T-cell (primary cell): ENCODE results near the gene GNB4. TPM values are rescaled to one million over a fixed set of nuclear protein-coding genes. Genes with fewer than 3 reads are reported as not detected.

ENCODE experiments used
- ATAC-seq, 4 experiments: fragments of 200-7000 bp in 3 of 4; fragments of 150-1000 bp in 1 of 4; cut with Tn5 transposase; replicated peaks in 1 of 4; 1 replicate in 3 of 4; 2 replicates in 1 of 4; pipeline ENCODE4 v1.10.0; 2021; ENCODE audit warnings: moderate library complexity in 3 of 4, mild to moderate bottlenecking in 2 of 4, moderate number of reproducible peaks in 1 of 4
- CTCF ChIA-PET, 2 donors: fragments of 300-600 bp; sonication (Branson Sonifier 250); formaldehyde crosslinking; loops; one replicate each; lab custom pipeline; 2022; ENCODE audit warnings: antibody characterized with exemption in 2 of 2; lab: Charles Lee
- POLR2A ChIA-PET, 2 donors: fragments of 300-600 bp; sonication (Branson Sonifier 250); formaldehyde crosslinking; loops; one replicate each; lab custom pipeline; 2022; ENCODE audit warnings: antibody characterized with exemption in 2 of 2; lab: Charles Lee
- DNase-seq, 35 experiments: peaks; one replicate each; pipeline versions ENCODE4 v3.0.0 to v3.0.0-alpha.2; 2013 to 2023
- H3K27ac ChIP-seq: one replicate; pipeline ENCODE4 v1.5.1; 2013; ENCODE audit warnings: low read length
- H3K27me3 ChIP-seq, 2 experiments: replicated peaks in 1 of 2; 1 replicate in 1 of 2; 2 replicates in 1 of 2; pipeline versions ENCODE4 v1.6.1 to v1.7.0; 2013; ENCODE audit warnings: low read length in 1 of 2, mixed read lengths in 1 of 2; ENCODE audit not compliant: control insufficient read depth in 2 of 2, insufficient read depth in 2 of 2; ENCODE audit errors: extremely low read depth in 1 of 2
- H3K36me3 ChIP-seq, 2 donors: 1 replicate in 1 of 2; 2 replicates in 1 of 2; pipeline versions ENCODE4 v1.6.1 to v1.7.0; 2013; ENCODE audit warnings: low read length in 1 of 2; ENCODE audit not compliant: control insufficient read depth in 2 of 2, insufficient read depth in 1 of 2; ENCODE audit errors: extremely low read depth in 1 of 2
- H3K4me1 ChIP-seq, 2 experiments: 1 replicate in 1 of 2; 2 replicates in 1 of 2; pipeline versions ENCODE4 v1.6.1 to v1.7.0; 2013; ENCODE audit warnings: low read length in 2 of 2, mixed read lengths in 1 of 2; ENCODE audit not compliant: insufficient read depth in 2 of 2, control insufficient read depth in 1 of 2; ENCODE audit errors: extremely low read depth in 1 of 2
- H3K4me3 ChIP-seq, 2 donors: 1 replicate in 1 of 2; 2 replicates in 1 of 2; pipeline versions ENCODE4 v1.5.1 to v1.7.0; 2013; ENCODE audit warnings: mild to moderate bottlenecking in 2 of 2, low read length in 1 of 2, moderate library complexity in 1 of 2; ENCODE audit not compliant: control insufficient read depth in 1 of 2; ENCODE audit errors: extremely low read depth in 1 of 2
- H3K9me3 ChIP-seq: 2 replicates; pipeline ENCODE4 v1.7.0; 2013
- H3K27ac Mint-ChIP-seq, 2 donors: one replicate each; pipeline ENCODE4 v1.8.0; 2020 to 2021; ENCODE audit warnings: mild to moderate bottlenecking in 2 of 2, mixed read lengths in 2 of 2
- H3K27me3 Mint-ChIP-seq, 2 donors: one replicate each; pipeline ENCODE4 v1.8.0; 2021 to 2022; ENCODE audit warnings: mixed read lengths in 2 of 2
- H3K36me3 Mint-ChIP-seq: one replicate; pipeline ENCODE4 v1.8.0; 2021; ENCODE audit warnings: mixed read lengths
- H3K4me1 Mint-ChIP-seq, 3 donors: one replicate each; pipeline ENCODE4 v1.8.0; 2020 to 2022; ENCODE audit warnings: mixed read lengths in 3 of 3, mild to moderate bottlenecking in 1 of 3
- H3K4me3 Mint-ChIP-seq, 3 donors: one replicate each; pipeline ENCODE4 v1.8.0; 2020 to 2022; ENCODE audit warnings: mild to moderate bottlenecking in 3 of 3, mixed read lengths in 3 of 3, moderate library complexity in 3 of 3
- H3K9me3 Mint-ChIP-seq, 3 donors: one replicate each; pipeline ENCODE4 v1.8.0; 2020 to 2022; ENCODE audit warnings: mixed read lengths in 3 of 3
- WGBS: methylation state at CpG from one replicate; pipeline ENCODE4 v1.1.5; 2013; ENCODE audit warnings: missing lambda C conversion rate; ENCODE audit not compliant: insufficient coverage; 5-methylcytosine and 5-hydroxymethylcytosine counted together
- total RNA-seq, 35 experiments: library from RNA in 6 of 35; stranded (reverse) in 6 of 35; fragments of 120-200 nt in 1 of 35; gene quantifications; one replicate each; pipeline versions ENCODE4 v1.2.1 to v1.2.4 and lab custom pipeline; 2013 to 2026

GNB4 gene
- total RNA-seq, 5 donors from 2014 or later (not counting 1 experiment from before 2014, with no cell fraction given) = 0.26 to 2.7 (median 0.73) TPM

DNA sequence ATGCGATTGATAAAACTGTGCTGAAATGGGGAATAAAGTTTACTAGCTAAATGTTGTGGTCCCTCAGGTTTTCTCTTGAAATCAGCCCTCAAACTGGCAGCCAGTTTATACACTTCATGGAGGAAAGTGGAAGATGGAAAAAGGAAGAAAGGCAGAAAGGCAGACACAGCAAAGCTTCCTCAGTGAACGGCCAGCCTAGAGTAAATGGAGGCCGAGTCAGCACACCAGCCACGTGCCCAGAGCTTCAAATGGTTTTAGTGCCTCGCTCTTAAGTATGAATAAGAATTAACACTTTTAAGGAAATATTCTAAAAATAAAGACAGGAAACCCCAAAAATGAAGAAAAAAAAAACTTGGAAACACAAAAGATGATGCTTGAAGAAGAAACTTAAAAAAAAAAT lies 48.3 kb downstream of the GNB4 start:
- H3K27ac Mint-ChIP-seq = no peak overlapping the region
- H3K4me1 Mint-ChIP-seq = no peaks in the 10 kb centered on the region
- Histone ChIP-seq H3K9me3 (no peaks in the 10 kb centered on the region), H3K4me1 (no peaks in the 10 kb centered on the region), H3K4me3 (no peak overlapping the region), H3K36me3 (peaks cover 0 to 3% of the 10 kb centered on the region in 2 donors), H3K27ac (no peak overlapping the region), H3K27me3 (no peaks in the 10 kb centered on the region)
- no peaks in the 10 kb centered on the region for H3K9me3 Mint-ChIP-seq
- WGBS = 80% methylated on average over 1 of the region's 5 CpGs
- ChIA-PET CTCF (no interaction called here), POLR2A (no interaction called here)
- peaks cover 30% of the 10 kb centered on the region for H3K36me3 Mint-ChIP-seq
- H3K4me3 Mint-ChIP-seq = no peak overlapping the region
- no peaks in the 10 kb centered on the region for H3K27me3 Mint-ChIP-seq
- ATAC-seq = no peak
- no peak for DNase-seq

DNA sequence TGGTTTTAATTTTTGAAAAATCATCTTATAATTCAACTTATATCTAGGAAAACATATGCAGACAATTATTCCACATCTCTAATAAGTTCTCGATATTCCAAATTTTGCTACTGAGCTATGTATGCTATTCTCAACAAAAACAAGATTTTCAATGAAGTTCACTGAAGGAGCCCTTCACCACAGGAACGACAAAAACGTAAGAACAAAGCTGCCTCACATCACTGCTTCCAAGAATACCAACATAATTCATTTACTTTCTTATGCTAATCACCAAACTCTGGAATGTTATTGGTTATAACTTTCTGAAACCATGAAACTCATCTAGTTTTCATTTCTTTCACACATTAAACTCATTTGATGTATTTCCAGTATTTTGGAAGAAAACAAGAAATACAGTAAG lies 49.7 kb downstream of the GNB4 start:
- POLR2A ChIA-PET = interaction anchor here in 1 of 2 donors (0.5 kb wide), 1 partner anchor 1665 kb away, joined by 3 read pairs; no protein-coding TSS in a partner anchor
- DNase-seq = no peak
- Mint-ChIP-seq H3K36me3 (peaks cover 34% of the 10 kb centered on the region), H3K27ac (no peak overlapping the region), H3K9me3 (no peaks in the 10 kb centered on the region), H3K27me3 (no peaks in the 10 kb centered on the region), H3K4me3 (no peak overlapping the region), H3K4me1 (no peaks in the 10 kb centered on the region)
- ATAC-seq = no peak
- Histone ChIP-seq H3K4me3 (no peak overlapping the region), H3K36me3 (peaks cover 3 to 5% of the 10 kb centered on the region in 2 donors), H3K27me3 (no peaks in the 10 kb centered on the region), H3K9me3 (no peaks in the 10 kb centered on the region), H3K4me1 (no peaks in the 10 kb centered on the region), H3K27ac (no peak overlapping the region)
- 100% methylated on average over 1 of the region's 3 CpGs for WGBS
- CTCF ChIA-PET = no interaction called here

DNA sequence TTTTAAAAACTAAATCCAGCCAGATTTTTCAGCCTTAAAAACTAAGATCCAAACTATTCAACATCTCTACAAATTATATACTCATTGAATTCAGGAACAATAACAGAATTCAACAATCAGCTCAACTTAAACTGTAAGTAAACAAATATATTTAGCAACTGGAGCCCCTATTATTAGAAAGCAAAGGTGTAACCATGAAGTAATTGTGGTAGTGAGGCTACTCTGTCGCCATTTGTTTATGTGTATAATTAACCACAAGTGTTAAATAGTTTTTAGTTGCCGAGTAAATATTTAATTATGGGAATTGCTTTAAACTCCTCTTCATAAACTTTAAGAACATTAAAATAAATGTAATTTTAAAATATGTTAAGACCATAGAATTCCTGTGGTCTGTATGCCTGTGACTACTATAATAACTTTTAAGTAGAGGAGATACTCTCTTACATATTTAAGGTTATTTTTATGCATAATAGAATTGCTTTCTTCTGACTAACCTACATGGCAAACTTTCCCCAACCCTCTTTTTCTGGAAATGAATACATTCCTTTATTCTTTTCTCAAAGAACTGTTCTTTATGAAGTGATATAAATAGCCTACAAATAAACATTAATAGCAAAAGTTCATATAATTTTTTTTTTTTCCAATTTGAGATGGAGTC lies 52.6 kb downstream of the GNB4 start:
- H3K27me3 ChIP-seq = no peaks in the 10 kb centered on the region
- CTCF ChIA-PET = no interaction called here
- H3K9me3 ChIP-seq = no peaks in the 10 kb centered on the region
- H3K9me3 Mint-ChIP-seq = no peaks in the 10 kb centered on the region
- ATAC-seq (no peak), DNase-seq (no peak)
- no peak overlapping the region for H3K4me3 Mint-ChIP-seq
- H3K27ac Mint-ChIP-seq = no peak overlapping the region
- no peaks in the 10 kb centered on the region for H3K27me3 Mint-ChIP-seq
- peaks cover 13 to 16% of the 10 kb centered on the region in 2 donors for H3K36me3 ChIP-seq
- H3K4me3 ChIP-seq = no peak overlapping the region
- no CpG with 5 or more reads among the region's 2 CpGs for WGBS
- H3K4me1 Mint-ChIP-seq = no peaks in the 10 kb centered on the region
- H3K27ac ChIP-seq = no peak overlapping the region
- H3K36me3 Mint-ChIP-seq = peaks cover 41% of the 10 kb centered on the region
- H3K4me1 ChIP-seq = no peaks in the 10 kb centered on the region
- POLR2A ChIA-PET = no interaction called here

DNA sequence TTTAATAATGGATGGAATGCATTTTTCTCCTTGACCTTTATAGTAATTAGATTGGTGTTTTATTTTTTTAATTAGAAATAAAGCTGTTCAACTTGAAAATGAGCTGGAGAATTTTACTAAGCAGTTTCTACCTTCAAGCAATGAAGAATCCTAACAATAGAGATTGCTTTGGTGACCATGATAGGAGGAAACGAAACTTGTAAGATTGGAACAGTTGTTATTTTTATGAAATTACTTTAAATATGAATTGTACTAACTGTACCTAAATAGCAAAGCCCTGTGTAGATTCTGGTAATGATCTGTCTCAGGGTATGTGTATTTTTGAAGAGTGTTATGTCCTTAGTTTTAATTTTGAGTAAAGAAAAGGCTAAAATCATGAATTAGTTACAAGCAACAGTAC lies 59.4 kb downstream of the GNB4 start:
- H3K9me3 Mint-ChIP-seq = no peaks in the 10 kb centered on the region
- DNase-seq (no peak), ATAC-seq (no peak)
- H3K4me1 ChIP-seq = no peaks in the 10 kb centered on the region
- no peak overlapping the region for H3K4me3 ChIP-seq
- no peak overlapping the region for H3K27ac Mint-ChIP-seq
- WGBS = no CpG with 5 or more reads among the region's 1 CpG
- ChIA-PET CTCF (no interaction called here), POLR2A (interaction anchor here in 1 of 2 donors (0.7 kb wide), 1 partner anchor 10 kb away, joined by 3 read pairs; no protein-coding TSS in a partner anchor)
- H3K4me3 Mint-ChIP-seq = no peak overlapping the region
- no peaks in the 10 kb centered on the region for H3K27me3 Mint-ChIP-seq
- H3K9me3 ChIP-seq = no peaks in the 10 kb centered on the region
- H3K36me3 Mint-ChIP-seq = peaks cover 47% of the 10 kb centered on the region
- no peaks in the 10 kb centered on the region for H3K27me3 ChIP-seq
- H3K4me1 Mint-ChIP-seq = no peaks in the 10 kb centered on the region
- peaks cover 14 to 51% of the 10 kb centered on the region in 2 donors for H3K36me3 ChIP-seq
- H3K27ac ChIP-seq = no peak overlapping the region

DNA sequence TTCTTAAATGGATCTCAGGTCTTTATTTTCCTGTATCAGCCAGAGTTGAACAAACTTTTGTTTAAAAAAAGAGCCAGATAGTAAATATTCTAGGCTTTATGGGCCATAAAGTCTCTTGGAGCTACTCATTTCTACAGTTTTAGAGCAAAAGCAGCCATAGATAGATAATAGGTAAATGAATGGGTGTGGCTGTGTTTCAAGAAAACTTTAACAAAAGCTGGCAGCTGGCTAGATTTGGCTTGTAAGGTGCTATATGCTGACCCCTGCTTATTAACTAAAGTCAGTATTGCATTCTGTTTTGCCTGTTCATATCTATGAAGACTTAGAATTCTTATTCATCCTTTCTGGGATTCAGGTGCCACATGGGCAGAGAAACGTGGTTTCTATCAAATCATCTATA lies 74.8 kb downstream of the GNB4 start:
- Histone ChIP-seq H3K27ac (no peak overlapping the region), H3K4me3 (no peak overlapping the region), H3K9me3 (no peaks in the 10 kb centered on the region), H3K27me3 (no peaks in the 10 kb centered on the region), H3K4me1 (no peaks in the 10 kb centered on the region), H3K36me3 (peaks cover 0 to 42% of the 10 kb centered on the region in 2 donors)
- Mint-ChIP-seq H3K4me1 (no peaks in the 10 kb centered on the region), H3K27ac (no peak overlapping the region), H3K36me3 (peaks cover 56% of the 10 kb centered on the region), H3K27me3 (no peaks in the 10 kb centered on the region), H3K4me3 (no peak overlapping the region), H3K9me3 (no peaks in the 10 kb centered on the region)
- no CpG with 5 or more reads among the region's 1 CpG for WGBS
- DNase-seq = no peak
- ChIA-PET POLR2A (no interaction called here), CTCF (no interaction called here)
- ATAC-seq = no peak

DNA sequence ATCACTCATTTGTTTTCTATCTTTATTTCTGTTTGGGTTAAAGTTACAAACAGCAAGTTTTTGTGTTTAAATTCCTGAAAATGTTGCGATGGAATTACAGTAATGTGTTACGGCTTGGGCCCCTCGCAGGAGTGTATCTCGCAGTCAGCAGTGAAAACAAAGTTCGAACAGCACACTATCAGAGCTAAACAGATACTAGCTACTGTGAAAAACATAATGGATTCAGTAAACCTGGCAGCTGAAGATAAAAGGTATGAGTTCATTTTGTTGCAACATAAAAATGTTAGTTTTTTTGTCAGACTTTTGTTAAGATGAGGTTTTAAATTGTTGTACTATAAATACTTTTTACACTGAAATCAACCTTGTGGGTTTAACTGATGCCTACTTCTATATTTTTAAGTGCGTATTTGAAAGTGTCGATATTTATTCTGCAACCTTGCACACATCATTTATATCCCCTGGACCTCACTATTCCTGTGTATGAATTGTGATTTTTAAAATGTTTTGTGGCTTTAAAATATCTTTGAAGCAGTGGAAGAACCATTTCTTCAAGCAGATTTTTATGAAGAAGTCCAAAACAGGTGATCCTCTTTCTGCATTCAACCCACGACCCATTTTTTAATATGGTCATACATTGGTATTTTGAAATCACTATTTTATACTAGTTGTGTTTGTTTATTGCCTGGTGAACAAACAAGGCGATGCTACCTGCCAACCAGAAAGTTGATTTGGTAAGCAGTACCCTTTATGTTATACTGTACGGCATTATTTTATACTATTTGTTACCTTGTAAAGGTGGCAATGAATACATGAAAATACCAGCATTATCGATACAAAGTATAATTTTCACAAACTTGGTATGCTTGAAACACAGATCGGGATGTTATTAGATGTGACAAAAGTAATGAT lies 75.9 kb downstream of the GNB4 start:
- no peak overlapping the region for H3K27ac Mint-ChIP-seq
- CTCF ChIA-PET = no interaction called here
- peaks cover 0 to 45% of the 10 kb centered on the region in 2 donors for H3K36me3 ChIP-seq

More for the DNA sequence above, 75.9 kb downstream of the GNB4 start:
- H3K9me3 ChIP-seq = no peaks in the 10 kb centered on the region
- Mint-ChIP-seq H3K36me3 (peaks cover 57% of the 10 kb centered on the region), H3K4me1 (no peaks in the 10 kb centered on the region), H3K27me3 (no peaks in the 10 kb centered on the region), H3K4me3 (no peak overlapping the region), H3K9me3 (no peaks in the 10 kb centered on the region)
- ATAC-seq (no peak), DNase-seq (no peak)
- H3K4me3 ChIP-seq = no peak overlapping the region
- no peaks in the 10 kb centered on the region for H3K4me1 ChIP-seq
- POLR2A ChIA-PET = no interaction called here
- no peak overlapping the region for H3K27ac ChIP-seq
- no CpG with 5 or more reads among the region's 12 CpGs for WGBS
- no peaks in the 10 kb centered on the region for H3K27me3 ChIP-seq
